ENCODE results near the gene CEP128.

CEP128 gene

GRCh38 chr14:80485764-80486163, 455.8 kb downstream of the CEP128 start:
- Histone ChIP-seq H3K4me1 (ENCODE audit: insufficient read depth, low read length) (peaks cover 2% of the 10 kb centered on the region), H3K27ac (ENCODE audit: low read length) (no peak overlapping the region), H3K36me3 (ENCODE audit: insufficient read depth, low read length) (peaks cover 4% of the 10 kb centered on the region; the same call in 1 of the 2 replicates), H3K4me2 (ENCODE audit: insufficient read depth, low read length) (no peak overlapping the region), H3K79me2 (ENCODE audit: insufficient read depth, low read length) (no peaks in the 10 kb centered on the region), H4K20me1 (ENCODE audit: insufficient read depth, low read length) (no peaks in the 10 kb centered on the region), H3K9ac (ENCODE audit: low read depth, low read length) (no peak overlapping the region), H3K4me3 (ENCODE audit: low read depth in 1 of 2, low read length in 2 of 2) (no peak overlapping the region), H2AFZ (ENCODE audit: low read depth, low read length) (no peak overlapping the region), H3K9me3 (ENCODE audit: insufficient read depth, low read length, severe bottlenecking) (no peaks in the 10 kb centered on the region), H3K27me3 (ENCODE audit: insufficient read depth, low read length, poor library complexity) (no peaks in the 10 kb centered on the region)
- no peak for ATAC-seq (ENCODE audit: insufficient read depth, low read depth)
- no peak for DNase-seq
- TF ChIP-seq EZH2 (IDR thresholded peaks at IDR 0.05; ENCODE audit: borderline replicate concordance, low read depth, low read length, severe bottlenecking) (no peak), CTCF (IDR thresholded peaks at IDR 0.05; ENCODE audit: borderline replicate concordance, extremely low read depth, low read length, poor library complexity, severe bottlenecking) (no peak)

- H3K4me1 ChIP-seq (ENCODE audit: insufficient read depth, low read length), result peaks cover 2% of the 10 kb centered on the region; the same call in 1 of the 2 replicates
- H3K9ac ChIP-seq (ENCODE audit: low read depth, low read length), result no peak overlapping the region
- no peak overlapping the region for H3K4me2 ChIP-seq (ENCODE audit: insufficient read depth, low read length)
- no peaks in the 10 kb centered on the region for H4K20me1 ChIP-seq (ENCODE audit: insufficient read depth, low read length)
- no peak overlapping the region for H3K27ac ChIP-seq (ENCODE audit: low read length)
- H3K4me3 ChIP-seq (ENCODE audit: low read depth in 1 of 2, low read length in 2 of 2), result no peak overlapping the region
- H2AFZ ChIP-seq (ENCODE audit: low read depth, low read length), result no peak overlapping the region
- H3K27me3 ChIP-seq (ENCODE audit: insufficient read depth, low read length, poor library complexity), result no peaks in the 10 kb centered on the region
- DNase-seq (no peak), ATAC-seq (ENCODE audit: insufficient read depth, low read depth) (no peak)
- no peaks in the 10 kb centered on the region for H3K9me3 ChIP-seq (ENCODE audit: insufficient read depth, low read length, severe bottlenecking)
- peaks cover 4% of the 10 kb centered on the region; the same call in 1 of the 2 replicates for H3K36me3 ChIP-seq (ENCODE audit: insufficient read depth, low read length)
- no peak for TF ChIP-seq CTCF (IDR thresholded peaks at IDR 0.05; ENCODE audit: borderline replicate concordance, extremely low read depth, low read length, poor library complexity, severe bottlenecking)
- H3K79me2 ChIP-seq (ENCODE audit: insufficient read depth, low read length), result no peaks in the 10 kb centered on the region
Observed at GRCh38 chr14:80483331-80483730, 458.2 kb downstream of the CEP128 start.

GRCh38 chr14:80477388-80478160, 464.0 kb downstream of the CEP128 start:
- Histone ChIP-seq H3K27me3 (ENCODE audit: insufficient read depth, low read length, poor library complexity) (no peaks in the 10 kb centered on the region), H3K9me3 (ENCODE audit: insufficient read depth, low read length, severe bottlenecking) (peaks cover 28% of the 10 kb centered on the region), H3K4me3 (ENCODE audit: low read depth in 1 of 2, low read length in 2 of 2) (no peak overlapping the region), H3K4me2 (ENCODE audit: insufficient read depth, low read length) (no peak overlapping the region), H3K9ac (ENCODE audit: low read depth, low read length) (no peak overlapping the region; the same call in 1 of the 2 replicates), H3K79me2 (ENCODE audit: insufficient read depth, low read length) (no peaks in the 10 kb centered on the region), H4K20me1 (ENCODE audit: insufficient read depth, low read length) (no peaks in the 10 kb centered on the region), H3K4me1 (ENCODE audit: insufficient read depth, low read length) (peaks cover 16% of the 10 kb centered on the region), H2AFZ (ENCODE audit: low read depth, low read length) (no peak overlapping the region), H3K27ac (ENCODE audit: low read length) (0 out of 2 replicates have a peak overlapping the region, but pooled peaks have one; percentile 42), H3K36me3 (ENCODE audit: insufficient read depth, low read length) (peaks cover 23% of the 10 kb centered on the region; the same call in 1 of the 2 replicates)
- TF ChIP-seq CTCF (IDR thresholded peaks at IDR 0.05; ENCODE audit: borderline replicate concordance, extremely low read depth, low read length, poor library complexity, severe bottlenecking), result no peak
- TF ChIP-seq EZH2 (IDR thresholded peaks at IDR 0.05; ENCODE audit: borderline replicate concordance, low read depth, low read length, severe bottlenecking), result no peak
- DNase-seq, result no peak
- ATAC-seq (ENCODE audit: insufficient read depth, low read depth), result peak; percentile 54; the same call in 1 of the 3 replicates

Data from DND-41 (cell line).